ENCODE data around the gene CRYL1.

Gene CRYL1

DNA sequence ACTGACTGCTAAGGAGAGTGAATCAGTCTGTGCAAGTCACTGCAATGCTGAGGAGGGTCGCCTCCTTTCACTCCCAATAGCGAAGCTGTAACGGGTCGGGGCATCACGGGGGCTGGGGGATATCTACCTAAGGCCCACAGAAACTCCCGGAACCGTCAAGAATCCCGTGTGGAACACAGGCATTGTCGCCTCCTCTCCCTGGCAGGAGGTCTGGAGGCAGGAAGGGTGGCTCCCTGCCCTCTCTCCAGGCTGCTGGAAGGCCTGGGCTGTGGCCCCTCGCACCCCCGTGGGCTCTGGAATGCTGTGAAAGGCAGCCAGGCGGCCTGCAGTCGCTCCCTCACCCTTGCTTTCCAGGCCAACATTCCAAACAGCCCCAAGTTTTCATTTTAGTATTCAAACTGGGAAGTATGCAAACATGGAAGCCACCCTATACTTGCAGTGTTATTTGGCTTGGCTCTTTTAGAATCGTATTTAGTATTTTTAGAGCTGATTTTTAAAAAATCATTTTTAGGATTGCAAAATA, 109.4 kb downstream of the CRYL1 start:
- DNase-seq: no peak

- DNase-seq: no peak
Measured at GRCh38 chr13:20415694-20416107, 110.0 kb downstream of the CRYL1 start.

DNA sequence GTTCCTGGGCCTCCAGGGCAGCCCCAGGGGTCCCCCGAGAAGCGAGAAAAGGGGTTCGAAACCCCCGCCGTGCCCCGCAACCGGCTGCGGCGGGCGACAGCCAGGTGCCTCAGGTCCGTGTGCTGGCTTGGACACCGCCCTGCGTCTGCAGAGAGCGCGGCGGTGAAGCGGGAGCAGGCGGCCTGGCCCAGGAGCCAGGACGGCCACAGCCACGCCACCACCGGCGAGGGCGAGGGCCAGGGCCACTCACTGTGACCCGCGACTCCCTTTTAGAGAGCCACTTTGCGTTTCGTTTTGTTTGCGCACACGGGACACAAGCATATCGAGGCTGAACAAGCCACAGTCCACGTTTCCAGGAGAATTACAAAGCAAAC, 110.4 kb downstream of the CRYL1 start:
- DNase-seq: no peak

DNA sequence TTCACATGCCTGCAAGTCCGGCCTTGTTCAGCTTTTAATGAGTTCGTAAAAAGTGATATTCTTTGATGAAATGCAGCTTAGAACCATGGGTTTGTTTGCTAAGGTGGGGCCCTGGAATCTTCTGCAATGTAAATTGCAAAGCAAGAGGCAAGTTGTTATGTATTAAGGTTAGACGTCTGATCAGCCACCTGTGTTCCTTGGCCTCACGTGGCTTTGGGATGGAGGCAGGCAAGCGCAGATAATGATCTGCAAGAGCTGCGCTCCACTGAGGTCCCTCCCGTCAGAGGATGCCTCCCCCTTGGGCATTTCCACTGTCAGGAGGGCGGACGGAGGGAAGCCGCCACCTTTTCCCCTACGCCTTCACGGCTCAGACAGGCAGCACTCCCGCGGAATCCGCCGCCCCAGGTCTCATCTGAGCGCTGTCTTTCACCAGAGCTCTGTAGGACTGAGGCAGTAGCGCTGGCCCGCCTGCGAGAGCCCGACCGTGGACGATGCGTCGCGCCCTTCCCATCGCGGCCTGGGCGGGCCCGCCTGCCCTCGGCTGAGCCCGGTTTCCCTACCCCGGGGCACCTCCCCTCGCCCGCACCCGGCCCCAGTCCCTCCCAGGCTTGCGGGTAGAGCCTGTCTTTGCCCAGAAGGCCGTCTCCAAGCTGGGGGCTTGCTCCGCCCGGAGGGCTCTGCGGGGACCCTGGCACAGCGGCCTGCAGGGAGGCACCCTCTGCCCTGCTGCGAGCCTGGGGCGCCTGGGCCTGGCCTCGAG, 110.9 kb downstream of the CRYL1 start:
- DNase-seq: no peak

DNA sequence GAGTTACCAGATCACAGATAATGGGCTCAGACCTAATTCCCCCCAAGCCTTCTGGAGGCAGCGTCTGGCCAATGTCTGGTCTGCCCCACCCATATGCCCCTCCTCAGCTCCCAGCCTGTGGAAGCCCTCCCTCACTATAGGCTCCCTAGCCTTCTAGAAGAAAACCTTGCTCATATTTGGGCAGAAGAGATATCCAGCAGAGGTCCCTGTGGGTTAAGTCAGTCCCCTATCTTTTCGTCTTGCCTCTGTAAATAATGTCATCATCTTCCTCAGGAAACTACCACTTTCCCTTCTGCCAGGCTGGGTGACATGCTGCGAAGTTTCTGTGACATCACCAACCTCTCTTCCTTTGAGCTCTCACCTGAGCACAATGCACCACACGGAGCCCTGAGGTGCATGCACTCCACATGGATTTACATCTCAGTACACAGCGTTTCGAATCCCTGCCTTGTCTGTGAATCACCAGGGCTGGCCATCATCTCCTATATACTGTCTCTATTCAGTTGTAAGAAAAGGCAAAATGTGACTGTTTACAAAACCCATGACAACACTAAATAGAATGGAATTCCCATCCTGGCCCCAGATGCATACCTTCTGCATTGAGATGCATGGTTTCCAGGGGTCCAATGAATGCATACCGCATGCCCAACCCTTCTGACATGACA, 112.8 kb downstream of the CRYL1 start:
- DNase-seq: no peak

DNA sequence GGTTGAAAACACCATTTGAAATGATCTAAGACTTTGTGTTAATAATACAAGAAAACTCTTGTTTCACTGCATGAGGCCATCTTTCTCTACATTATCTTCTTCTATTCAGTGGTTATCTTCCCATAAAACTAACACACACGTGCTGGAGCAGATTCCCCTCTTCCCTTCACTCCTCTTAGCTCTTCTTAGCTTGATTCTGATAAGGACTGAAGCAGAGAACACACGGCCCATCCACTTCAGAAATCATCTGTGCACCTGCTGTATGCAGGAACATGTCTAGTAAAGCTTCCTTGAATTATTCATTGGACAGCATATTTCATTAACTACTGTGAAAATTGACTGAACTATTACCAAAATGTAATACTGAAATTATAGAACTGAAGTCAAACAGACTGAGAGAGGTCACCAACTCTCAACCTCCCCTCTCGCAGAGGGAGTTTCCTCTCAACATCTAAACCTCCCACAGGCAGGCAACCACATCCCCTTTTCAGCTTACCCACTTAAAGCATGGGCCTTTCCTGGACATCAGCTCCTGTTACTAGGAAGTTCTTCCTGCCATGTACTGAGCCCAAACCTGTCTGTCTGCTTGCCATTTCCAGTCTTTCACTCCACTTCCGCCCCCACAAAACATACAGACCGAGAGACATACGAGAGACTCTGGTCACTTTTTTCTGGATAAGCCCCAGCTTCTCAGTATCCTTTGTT, 113.9 kb downstream of the CRYL1 start:
- no peak for DNase-seq

DNA sequence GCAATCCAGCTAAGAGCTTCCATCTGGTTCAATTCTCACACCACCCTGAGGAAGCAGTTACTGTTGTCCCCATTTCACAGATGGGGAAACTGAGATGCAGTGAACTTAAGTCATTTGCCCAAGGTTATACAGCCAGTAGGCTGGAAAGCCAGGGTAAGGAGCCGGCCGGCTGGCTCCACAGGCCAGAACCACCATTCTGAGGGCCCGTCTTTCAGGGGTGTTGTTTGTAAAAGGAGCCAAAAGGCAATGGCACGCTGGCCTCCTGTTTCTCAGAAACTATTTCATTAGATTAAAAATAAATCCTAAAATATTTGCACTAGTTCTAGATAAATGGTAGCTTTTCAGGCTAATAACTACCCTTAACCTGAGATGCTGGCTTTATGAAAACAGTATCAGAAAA, 114.9 kb downstream of the CRYL1 start:
- no peak for DNase-seq

GRCh38 chr13:20408181-20408580, 117.5 kb downstream of the CRYL1 start:
- no peak for DNase-seq

DNA sequence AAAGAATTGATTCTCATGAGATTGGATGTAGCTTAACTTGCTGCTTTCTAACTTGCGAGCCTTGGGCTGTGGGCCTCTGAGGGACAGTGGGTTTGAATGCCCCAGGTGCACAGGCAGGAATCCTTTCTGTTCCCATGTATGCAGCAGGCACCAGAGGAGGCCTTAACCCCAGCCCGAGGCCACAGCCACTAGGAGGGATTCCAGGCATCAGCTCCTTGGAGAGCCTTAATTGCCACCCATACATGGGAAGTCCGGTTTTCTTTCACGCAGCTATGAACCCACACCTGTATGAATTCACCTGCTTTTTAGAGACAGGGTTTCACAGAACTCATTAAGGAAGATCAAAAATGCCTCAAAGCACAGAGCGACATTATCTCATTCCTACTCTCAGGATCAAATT, 117.9 kb downstream of the CRYL1 start:
- DNase-seq: no peak

GRCh38 chr13:20405691-20406090, 120.0 kb downstream of the CRYL1 start:
- no peak for DNase-seq

- no peak for DNase-seq
Measured at GRCh38 chr13:20404488-20405222, 121.0 kb downstream of the CRYL1 start.

DNA sequence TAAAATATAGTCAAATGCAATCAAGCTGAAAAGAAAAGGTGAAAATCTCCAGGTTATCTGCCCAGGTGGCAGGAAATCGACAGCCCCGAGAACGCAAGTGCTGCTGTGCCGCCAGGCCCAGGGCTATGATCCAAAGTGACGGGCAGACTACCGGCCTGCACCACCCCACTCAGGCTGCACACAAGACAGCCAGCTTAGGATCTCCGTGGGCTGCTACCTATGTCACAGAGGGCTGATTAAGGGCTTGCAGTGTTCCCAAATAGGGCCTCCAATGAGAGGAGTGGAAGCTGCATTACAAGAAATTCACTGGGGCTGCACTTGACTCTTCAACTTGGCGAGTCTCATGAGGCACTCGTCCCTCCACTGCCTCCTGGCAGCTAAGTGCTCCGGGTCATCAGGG, 121.8 kb downstream of the CRYL1 start:
- no peak for DNase-seq

DNA sequence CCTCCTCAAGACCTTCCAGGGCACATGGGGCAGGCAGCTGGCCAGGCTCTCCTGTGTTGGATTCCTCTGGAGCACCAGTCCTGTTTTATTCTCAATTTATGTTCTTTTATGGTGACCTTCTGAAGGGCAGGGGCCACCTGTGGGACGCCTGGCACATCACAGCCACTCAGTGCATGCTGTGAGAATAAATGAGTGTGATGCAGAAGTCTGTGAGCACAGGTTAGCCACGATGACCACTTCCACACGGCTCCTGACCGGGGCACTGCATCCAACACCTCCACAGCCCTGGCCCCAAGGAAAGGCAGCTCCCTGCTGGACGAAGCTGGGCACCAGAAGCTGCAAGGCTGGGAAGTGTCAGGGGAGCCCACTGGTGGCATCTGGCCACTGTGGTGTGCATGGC, 122.8 kb downstream of the CRYL1 start:
- DNase-seq: no peak

DNA sequence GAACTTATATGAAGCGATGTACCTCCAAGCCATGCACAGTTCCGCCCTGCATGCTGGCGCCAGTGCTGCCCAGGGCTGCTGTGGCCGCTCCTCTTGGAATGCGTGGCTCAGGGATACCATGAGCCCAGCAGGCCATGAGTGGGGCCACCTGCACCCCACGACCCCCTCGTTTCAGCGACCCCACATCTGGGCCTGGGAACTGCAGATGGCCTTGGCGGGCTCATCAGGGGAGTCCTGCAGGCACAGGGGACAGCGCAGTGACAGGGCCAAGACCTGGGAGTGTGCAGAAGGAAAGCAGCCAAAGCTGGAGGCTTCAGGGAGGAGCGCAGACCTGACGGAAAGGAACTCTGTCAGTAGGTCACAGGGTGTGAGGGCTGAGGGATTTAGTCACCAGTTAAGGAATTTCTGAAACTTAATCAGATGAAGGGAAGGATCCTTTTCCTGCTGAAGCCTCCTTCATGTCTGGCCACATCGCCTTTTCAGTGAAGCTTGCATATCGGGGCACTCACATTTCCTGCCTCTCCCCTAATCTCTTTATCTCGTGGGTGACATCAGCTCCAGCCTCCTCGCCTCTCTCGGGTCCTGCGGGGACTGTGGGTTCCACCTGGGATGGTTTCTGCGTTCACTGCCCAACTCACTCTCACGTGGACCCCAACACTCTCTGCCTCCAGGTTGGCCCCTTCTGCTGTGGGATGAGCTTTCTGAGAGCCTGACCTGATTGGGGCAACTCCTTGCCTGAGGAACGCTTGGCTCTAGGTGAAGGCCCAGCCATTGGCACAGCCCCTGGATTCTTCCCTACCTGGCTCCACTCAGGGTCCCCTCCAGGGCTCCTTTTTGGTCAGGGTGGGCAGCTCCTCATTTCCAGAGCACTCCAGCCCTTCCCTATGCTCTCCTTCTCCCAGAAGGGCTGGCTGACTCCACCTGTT, 123.5 kb downstream of the CRYL1 start:
- no peak for DNase-seq

- no peak for DNase-seq
Measured at GRCh38 chr13:20401531-20401930, 124.1 kb downstream of the CRYL1 start.

GRCh38 chr13:20400774-20401173, 124.9 kb downstream of the CRYL1 start:
- no peak for DNase-seq

DNA sequence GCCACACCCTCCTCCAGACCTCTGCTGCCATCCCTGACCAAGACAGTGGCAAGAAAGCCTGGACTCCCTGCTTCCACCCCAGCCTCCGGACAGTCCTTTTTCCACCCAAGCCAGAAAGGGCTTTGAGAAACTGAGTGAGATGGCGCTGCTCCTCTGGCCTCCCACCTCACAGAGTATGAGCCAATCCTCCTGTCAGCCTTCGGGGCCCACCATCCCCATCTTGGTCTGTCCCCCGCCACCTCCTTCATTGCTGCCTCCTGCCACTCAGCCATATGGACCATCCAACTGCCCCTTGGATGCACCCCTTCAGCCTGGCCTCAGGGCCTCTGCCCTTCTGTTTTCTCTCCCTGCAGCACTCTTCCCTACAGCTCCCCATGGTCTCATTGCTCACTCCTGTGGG, 125.7 kb downstream of the CRYL1 start:
- no peak for DNase-seq

DNA sequence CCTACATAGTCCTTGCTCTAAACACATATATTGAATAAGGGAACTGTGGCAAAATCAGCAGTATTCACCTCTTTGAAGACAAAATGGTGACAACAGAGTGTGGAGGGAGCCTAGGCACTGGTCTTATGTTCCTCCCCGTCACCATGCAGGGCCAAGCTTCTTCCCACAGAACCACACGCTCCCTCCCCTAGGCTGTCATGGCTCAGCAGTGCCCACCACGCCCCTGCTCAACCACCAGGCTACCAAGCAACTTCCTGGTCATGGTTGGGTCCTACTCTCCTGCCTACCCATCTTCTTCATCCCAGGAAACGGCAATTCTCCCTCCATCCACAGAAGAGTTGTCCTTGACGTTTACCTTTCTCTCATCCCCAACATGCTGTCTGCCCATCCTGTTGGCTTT, 126.1 kb downstream of the CRYL1 start:
- DNase-seq: no peak

- no peak for DNase-seq
Measured at GRCh38 chr13:20398459-20398858, 127.2 kb downstream of the CRYL1 start.

- DNase-seq: no peak
Measured at GRCh38 chr13:20397896-20398295, 127.8 kb downstream of the CRYL1 start.

DNA sequence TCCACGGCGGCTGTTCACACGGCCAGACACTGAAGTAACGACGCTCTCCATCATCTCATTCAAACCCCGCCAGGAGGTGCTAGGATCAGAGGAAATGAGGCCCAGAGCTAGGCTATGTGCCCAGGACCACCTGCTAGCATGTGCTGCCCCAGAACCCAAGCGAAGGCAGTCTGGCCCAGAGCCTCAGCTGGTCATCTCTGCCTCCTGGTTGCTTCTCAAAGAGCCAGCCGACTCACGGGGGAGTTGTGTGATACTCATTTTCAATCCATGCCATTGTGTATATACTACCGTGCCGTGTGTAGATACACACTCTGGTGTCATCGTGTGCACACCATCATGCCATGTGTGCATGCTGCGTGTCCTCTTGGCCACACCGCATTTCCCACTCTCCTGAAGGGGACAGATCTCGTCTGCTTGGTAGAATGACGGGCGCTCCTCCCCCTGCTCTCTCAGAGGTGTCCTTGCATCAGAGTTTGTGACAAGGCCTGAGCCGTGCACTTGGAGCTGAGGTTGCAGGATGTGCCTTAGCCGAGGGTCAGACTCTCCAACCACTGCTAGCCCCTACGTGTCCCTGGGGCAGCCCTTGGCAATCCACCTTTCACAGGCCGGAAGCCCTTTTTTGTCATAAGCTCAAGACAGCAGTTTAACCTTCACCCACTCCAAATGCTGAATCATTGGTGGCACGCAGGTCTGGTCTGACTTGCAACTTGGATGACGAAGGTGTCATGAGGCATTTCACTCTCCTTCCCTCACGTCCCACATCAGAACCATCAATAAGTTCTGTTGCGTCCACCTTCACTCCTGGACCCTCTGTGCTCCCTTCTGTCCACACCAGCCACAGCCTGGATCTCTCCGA, 130.4 kb downstream of the CRYL1 start:
- DNase-seq: no peak
